ENCODE data around the gene JADE2.

The JADE2 gene

DNA sequence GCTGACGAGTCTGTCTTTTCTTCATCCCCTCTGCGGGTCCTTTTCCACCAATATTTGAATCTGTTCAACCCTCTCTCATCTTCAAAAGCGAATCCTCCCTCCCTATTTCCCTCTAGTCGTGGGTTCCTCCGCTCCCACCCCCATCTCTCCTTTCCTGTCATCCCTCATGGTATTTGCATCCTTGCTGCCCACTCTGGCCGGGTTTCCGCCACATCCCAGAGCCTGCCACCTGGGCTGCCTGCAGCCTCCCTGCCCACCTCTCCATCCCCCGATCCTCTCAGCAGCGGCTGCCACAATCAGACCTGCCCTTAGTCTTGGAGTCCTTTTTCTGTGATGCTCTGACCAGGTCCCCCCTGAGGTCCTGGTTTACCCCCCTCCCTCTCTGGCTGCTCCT, 44.9 kb downstream of the JADE2 start:
- no peak for DNase-seq (ENCODE audit: low read depth in 2 of 2)

GRCh38 chr5:134570886-134571285, 45.4 kb downstream of the JADE2 start:
- no peak for DNase-seq (ENCODE audit: low read depth in 2 of 2)

GRCh38 chr5:134571693-134572405, 46.4 kb downstream of the JADE2 start:
- no peak for DNase-seq (ENCODE audit: low read depth in 2 of 2)

GRCh38 chr5:134572811-134573210, 47.3 kb downstream of the JADE2 start:
- DNase-seq (ENCODE audit: low read depth in 2 of 2) = no peak

- no peak for DNase-seq (ENCODE audit: low read depth in 2 of 2)
Observed at GRCh38 chr5:134574521-134574920, 49.1 kb downstream of the JADE2 start.

GRCh38 chr5:134575316-134575715, 49.8 kb downstream of the JADE2 start:
- no peak for DNase-seq (ENCODE audit: low read depth in 2 of 2)

GRCh38 chr5:134576386-134577021, 51.0 kb downstream of the JADE2 start:
- DNase-seq (ENCODE audit: low read depth in 2 of 2) = no peak

DNA sequence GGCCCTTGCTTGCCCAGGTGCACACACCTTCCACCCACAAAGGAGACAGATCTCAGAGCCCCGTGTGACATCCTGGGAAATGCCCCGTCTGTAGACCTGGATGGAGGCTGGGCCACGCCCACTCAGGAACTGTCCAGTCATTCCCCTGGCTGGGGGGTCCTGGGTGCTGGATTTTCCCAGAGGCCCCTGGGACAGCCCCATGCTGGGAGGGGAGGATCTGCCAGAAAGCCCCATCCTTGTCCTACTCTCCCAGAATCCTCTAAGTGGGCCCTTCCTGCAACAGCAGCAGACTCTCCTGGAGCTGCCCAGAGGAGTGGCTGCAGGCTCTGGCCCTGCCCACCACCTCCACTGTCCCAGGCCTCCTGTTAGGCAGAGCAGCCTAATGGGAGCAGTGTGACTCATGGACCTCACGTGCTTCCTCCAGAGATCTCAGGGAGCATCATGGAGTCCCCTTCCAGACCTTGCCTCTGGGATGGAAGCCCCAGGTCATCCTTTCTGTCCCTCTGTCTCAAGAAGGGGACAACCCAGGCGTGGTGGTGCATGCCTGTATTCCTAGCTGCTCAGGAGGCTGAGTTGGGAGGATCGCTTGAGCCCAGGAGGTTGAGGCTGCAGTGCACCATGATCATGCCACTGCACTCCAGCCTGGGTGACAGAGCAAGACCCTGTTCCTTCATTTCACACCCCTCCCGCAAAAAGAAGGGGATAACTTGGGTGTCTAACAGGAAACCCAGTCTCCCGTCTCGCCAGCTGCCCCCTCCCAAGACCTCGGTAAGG, 51.7 kb downstream of the JADE2 start:
- no peak for DNase-seq (ENCODE audit: low read depth in 2 of 2)

- peak; percentile 52 to 58 for DNase-seq (ENCODE audit: low read depth in 2 of 2)
Observed at GRCh38 chr5:134577796-134578577, 52.5 kb downstream of the JADE2 start.

- DNase-seq (ENCODE audit: low read depth in 2 of 2) = no peak
Observed at GRCh38 chr5:134578578-134579283, 53.3 kb downstream of the JADE2 start.

DNA sequence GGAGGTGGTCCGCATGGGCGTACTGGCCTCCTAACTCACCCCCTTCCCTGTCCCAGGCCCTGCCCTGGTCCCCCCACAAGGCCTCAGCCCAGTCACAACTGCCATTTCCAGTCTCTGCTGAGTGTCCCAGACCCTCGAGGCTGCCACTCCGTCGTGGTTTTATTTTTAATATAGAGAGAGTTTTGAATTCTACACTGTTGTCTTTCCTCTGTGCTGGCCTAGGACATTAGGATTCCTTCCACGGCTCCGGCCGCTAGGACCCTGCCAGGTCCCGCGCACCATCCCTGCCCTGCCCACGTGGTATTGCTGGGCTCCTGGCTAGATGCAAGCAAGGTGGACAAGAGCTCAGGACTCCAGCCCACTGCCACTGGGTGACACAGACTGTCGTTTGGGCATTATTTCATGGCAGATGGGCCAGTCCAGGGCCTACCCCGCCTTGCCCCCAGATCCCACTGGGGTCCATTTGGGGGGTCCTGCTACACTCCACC, 53.9 kb downstream of the JADE2 start:
- no peak for DNase-seq (ENCODE audit: low read depth in 2 of 2)

DNA sequence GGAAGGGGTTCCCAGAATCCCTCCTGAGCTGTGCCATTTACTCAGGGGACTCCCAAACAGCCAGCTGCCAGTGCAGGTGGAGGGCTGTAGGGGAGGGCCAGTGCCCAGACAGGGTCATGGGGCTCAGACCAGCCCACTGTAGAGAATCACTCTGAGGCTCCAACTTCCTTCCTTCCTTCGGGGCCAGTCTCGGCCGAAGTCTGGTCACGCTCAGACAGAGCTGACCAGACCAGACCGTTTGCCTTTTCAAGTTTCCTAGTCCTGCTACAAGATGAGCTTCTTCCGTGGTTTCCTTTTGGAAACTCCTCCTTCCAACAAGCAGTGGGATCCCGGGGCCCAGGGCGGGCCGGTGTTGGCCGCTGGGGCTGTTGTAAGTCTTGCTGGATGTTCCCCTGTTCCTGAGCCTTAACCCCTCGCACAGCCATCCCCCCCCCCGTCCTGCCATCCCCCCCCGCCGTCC, 54.6 kb downstream of the JADE2 start:
- DNase-seq (ENCODE audit: low read depth in 2 of 2) = no peak

- no peak for DNase-seq (ENCODE audit: low read depth in 2 of 2)
Observed at GRCh38 chr5:134581241-134581981, 55.9 kb downstream of the JADE2 start.

- no peak for DNase-seq (ENCODE audit: low read depth in 2 of 2)
Observed at GRCh38 chr5:134582281-134582680, 56.8 kb downstream of the JADE2 start.

DNA sequence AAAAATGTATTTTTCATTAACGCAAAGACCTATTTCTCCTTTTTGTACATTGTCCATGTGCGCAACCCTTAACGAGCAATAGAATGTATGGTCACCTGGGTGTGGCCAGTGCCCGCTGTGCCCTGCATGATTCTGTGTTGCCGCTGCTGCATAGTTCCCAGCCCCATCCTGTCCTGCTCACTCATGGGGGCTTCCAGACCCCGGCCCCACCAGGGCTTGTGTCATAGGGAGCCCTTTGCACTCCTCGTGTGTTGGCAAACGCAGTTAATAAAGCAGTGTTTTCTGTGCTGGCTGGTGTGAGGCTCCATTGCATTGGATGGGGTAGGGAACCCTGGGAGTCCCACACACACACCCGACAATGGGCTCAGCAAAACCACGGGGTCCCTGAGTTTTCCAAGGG, 57.5 kb downstream of the JADE2 start:
- DNase-seq (ENCODE audit: low read depth in 2 of 2) = no peak

DNA sequence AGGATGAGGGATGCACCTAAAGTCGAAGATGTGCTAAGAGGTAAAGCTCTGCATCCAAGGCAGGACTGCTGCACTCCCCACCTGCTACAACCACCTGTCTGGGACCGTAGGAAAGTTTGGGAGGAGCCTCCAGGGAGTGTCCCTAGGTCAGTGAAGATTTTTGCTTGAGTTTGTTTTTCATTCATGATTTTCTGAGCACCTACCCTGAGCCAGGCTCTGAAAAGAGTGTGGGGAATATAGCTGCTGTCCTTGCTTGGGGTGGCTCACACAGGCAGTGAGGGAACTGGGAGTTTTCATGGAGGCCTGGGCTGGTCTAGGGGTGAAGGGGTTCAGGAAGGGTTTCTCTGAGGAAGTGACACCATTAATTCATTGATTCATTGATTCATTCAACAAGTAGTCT, 58.3 kb downstream of the JADE2 start:
- DNase-seq (ENCODE audit: low read depth in 2 of 2) = no peak

DNA sequence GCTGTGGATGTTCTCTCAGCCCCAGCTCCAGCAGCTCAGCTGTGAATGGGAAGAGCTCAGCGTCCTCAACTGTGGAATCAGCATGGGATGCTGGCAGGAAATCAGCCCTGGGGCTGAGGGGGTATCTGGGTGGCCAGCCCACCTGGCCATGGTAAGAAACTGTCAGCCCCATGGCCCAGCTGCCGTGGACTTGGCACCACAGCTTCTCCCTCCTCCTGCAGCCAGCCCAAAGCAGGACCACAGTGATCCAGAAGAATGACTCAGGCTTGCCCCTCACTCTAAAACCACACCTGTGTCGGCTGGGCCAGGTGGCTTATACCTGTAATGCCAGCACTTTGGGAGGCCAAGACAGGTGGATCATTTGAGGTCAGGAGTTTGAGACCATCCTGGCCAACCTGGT, 59.2 kb downstream of the JADE2 start:
- no peak for DNase-seq (ENCODE audit: low read depth in 2 of 2)

DNA sequence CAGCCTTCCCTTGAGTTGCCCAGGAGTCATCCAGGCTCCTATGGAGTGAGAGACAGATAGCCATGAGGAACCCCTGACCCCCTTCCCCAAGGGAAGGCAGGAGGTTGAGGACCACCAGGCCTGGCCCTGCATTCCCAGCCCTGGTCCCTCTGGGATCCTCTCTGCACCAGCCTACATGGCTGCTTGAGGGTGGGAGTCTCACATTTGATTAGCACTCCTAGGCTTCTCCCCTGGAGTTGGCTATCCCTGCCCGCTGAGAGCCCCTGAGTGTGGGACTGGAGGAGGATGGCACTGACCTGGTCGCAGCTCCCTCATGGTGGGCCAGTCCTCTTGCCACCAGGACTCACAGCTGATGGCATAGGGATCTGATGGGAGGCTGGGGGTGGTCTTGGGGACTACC, 60.5 kb downstream of the JADE2 start:
- no peak for DNase-seq (ENCODE audit: low read depth in 2 of 2)

- peak; percentile 66 to 70 for DNase-seq (ENCODE audit: low read depth in 2 of 2)
Observed at GRCh38 chr5:134586866-134587524, 61.5 kb downstream of the JADE2 start.

Measured in stimulated activated CD8-positive, alpha-beta memory T cell treated with anti-CD3 and anti-CD28 coated beads, Interleukin-7, amount 100 ng/mL, for 4 hours (primary cell).